GM19328 (cell line): ENCODE data around the gene HILPDA.
"Not testable (repeated sequence)": the region's sequence is repeated elsewhere in the genome, so short reads cannot be mapped to it uniquely, and the experiment has no call there.

Source experiments
- ATAC-seq: cut with Tn5 transposase; IDR thresholded peaks from one replicate; pipeline ENCODE4 v1.9.1; 2021; ENCODE audit warnings: mild to moderate bottlenecking, moderate library complexity; ENCODE audit not compliant: unreplicated experiment

The HILPDA gene

DNA sequence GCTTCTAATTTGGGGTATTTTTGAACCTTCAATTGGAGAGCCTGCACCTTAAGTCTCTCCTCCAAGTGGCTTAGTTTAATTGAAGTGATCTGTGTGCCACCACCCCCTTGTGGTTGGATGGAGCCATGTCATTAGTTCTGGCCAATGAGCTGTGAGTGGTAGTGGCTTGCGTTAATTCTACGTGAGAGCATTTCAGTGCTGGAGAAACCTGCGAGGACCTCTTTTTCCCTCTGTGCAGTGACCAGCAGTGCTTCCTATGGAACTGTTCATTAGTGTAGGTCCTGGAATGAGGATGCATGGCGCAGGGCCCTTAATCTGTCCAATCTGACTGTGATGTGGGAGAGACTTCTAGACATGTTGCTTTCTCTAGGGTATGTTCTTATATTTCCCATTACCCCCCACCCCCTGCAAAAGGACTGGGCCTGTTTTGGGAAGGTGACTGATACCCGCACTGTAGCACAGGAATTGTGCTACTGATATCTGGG is 3.8 kb downstream of the HILPDA start:
- ATAC-seq, result no peak

DNA sequence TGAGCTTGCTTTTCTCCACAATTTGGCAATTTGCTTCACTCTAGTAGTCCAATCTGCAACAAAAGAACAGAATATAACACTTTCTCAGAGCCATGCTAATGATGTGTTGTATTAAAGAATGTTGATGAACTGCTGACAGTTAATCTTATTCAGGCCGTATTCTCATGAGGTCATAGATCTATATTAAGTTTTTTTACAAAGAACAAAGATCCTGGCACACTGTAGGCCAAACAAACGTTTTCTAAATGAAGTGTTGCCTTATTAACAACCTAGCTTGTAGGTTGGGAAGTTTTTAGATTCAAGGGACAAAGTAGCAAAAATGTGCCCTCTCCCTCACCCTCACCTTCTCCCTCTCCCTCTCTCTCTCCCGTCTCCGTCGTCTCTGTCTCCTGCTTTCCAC is 6.8 kb downstream of the HILPDA start:
- ATAC-seq, result no peak

DNA sequence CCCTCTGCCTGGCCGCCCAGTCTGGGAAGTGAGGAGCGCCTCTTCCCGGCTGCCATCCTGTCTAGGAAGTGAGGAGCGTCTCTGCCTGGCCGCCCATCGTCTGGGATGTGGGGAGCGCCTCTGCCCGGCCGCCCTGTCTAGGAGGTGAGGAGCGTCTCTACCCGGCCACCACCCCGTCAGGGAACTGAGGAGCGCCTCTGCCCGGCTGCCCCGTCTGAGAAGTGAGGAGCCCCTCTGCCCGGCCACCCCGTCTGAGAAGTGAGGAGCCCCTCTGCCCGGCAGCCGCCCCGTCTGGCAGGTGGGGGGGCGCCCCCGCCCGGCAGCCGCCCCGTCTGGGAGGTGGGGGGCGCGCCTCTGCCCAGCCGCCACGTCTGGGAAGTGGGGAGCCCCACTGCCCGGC is 7.7 kb downstream of the HILPDA start:
- ATAC-seq, result not testable (repeated sequence)

DNA sequence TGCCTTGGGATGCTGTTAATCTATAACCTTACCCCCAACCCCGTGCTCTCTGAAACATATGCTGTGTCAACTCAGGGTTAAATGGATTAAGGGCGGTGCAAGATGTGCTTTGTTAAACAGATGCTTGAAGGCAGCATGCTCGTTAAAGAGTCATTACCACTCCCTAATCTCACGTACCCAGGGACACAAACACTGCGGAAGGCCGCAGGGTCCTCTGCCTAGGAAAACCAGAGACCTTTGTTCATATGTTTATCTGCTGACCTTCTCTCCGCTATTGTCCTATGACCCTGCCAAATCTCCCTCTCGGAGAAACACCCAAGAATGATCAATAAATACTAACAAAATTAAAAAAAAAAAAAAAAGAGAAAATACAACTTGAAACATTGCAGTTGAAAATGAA is 8.3 kb downstream of the HILPDA start:
- not testable (repeated sequence) for ATAC-seq

DNA sequence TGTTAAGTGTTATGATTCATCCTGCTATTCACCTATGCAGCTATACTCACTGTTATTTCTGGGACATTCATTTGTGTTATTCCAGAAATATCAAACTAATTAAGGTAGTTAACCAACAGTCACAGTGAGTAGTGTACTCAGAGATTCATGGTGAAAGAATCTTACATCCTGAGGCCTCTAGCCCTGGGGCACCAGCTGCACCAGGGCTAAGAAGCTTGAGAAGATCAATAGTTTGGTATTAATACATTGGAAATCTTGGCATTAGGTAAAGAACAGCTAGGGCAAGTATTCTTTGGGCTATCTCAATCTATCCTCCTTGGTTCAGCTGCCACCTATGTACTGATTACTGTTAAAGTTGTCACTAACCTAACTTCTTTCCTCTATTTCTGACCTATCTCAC is 11.2 kb downstream of the HILPDA start:
- not testable (repeated sequence) for ATAC-seq

DNA sequence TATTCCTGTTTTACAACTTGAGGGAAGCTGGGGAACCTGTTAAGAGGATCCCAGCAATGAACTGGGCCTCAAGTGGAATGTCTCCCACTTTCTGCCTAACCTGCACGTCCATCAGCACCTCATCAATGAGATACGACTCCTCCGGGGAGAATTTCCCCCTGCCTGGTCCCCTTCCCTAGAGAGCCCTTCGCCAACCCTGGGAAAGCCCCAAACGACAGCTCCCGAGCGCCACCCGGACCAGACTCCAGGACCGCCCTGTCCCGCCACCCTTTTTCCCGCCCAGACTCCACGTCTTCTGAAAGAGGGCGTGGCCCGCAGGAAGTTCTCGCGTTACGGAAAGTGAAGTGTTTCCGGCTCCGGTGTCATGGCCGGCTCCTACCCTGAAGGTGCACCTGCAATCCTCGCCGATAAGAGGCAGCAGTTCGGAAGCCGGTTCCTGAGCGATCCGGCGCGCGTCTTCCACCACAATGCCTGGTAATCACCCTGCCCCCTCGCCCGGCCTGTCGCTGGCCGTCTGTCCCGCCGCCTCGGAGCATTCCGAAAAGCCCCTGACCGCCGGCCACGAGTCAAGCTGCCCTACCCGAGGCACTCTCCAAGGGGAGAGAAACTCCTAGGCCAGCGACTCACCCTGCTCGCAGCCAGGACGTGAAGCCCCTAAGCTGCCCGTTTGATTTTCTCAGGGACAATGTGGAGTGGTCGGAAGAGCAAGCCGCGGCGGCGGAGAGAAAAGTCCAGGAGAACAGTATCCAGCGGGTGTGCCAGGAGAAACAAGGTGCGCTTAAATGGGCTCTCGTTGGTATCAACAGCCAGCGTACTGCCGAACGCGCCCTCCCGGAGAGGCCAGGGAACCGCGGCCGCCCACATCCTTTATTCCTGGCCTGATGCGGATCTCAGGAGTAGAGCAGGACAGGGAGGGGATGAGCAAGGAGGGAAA is 21.0 kb downstream of the HILPDA start, which contains the start of gene METTL2B:
TSS of gene METTL2B (plus strand) at position 347 of the 934 bp plus-strand sequence. CDS start at position 365, 18 bp downstream.
- peak; percentile 82 for ATAC-seq

DNA sequence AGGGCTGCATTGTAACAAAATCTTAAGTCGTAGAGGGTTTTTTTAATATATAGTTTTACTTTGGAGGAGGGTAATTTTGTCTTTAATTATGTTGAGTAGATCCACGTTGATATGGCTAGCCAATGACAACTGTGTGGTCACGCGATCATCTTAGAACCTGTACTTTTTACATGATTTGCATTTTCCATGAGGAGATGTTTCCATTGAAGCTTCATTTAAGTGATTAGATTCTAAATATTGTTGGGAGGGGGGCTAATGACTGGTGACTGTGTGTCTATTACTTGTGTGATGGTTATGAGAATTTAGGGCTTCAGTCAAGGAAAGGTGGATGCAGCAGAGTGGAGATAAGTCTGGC is 21.6 kb downstream of the HILPDA start:
- ATAC-seq, result not testable (repeated sequence)

DNA sequence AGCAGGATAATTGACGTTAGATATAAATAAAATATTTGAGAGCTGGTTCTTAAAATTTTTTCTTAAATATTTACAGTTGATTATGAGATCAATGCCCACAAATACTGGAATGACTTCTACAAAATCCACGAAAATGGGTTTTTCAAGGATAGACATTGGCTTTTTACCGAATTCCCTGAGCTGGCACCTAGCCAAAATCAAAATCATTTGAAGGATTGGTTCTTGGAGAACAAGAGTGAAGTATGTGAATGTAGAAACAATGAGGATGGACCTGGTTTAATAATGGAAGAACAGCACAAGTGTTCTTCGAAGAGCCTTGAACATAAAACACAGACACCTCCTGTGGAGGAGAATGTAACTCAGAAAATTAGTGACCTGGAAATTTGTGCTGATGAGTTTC is 23.4 kb downstream of the HILPDA start:
- ATAC-seq, result not testable (repeated sequence)

DNA sequence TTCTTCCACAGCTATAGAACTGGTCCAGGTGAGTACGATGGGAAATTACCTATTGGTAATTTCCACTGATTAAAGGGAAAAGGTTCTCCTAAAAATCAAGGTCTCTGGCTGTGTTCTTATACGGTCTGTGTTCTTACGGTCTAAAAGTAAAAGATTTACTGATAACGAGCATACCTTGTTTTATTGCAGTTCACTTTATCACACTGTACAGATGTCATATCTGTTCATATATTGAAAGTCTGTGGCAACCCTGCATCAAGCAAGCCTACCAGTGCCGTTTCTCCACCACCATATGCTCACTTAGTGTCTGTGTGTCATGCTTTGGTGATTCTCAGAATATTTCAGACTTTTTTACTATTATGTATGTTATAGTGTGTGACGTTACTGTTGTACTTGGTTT is 32.5 kb downstream of the HILPDA start:
- not testable (repeated sequence) for ATAC-seq

DNA sequence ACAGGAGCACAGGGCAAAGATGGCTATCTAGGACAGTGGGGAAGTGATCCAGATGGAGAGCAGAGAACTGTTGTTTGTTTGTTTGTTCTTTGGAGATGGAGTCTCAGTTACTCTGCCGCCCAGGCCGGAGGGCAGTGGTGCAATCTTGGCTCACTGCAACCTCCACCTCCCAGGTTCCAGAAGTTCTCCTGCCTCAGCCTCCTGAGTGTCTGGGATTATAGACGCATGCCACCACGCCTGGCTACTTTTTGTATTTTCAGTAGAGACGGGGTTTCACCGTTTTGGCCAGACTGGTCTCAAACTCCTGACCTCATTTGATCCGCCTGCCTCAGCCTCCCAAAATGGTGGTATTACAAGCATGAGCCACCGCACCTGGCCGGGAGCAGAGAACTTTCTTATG is 41.7 kb downstream of the HILPDA start:
- no peak for ATAC-seq

DNA sequence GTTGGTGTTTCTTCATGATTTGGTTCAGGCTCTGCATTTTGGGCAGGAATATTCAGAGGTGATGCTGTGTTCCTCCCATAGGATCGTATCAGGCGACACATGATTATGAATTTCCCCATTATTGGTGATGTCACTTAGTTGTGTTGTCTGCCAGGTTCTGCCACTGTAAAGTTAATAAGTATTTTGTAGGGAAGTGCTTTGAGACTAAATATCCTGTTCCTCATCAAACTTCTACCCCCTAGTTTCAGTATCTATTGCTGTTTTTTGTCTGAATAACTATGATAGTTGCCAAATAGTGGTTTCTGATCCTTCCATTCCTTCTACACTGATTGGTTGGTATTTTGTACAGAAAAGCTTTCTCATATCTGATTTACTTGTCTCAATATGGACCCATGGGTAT is 49.7 kb downstream of the HILPDA start:
- ATAC-seq, result not testable (repeated sequence)

DNA sequence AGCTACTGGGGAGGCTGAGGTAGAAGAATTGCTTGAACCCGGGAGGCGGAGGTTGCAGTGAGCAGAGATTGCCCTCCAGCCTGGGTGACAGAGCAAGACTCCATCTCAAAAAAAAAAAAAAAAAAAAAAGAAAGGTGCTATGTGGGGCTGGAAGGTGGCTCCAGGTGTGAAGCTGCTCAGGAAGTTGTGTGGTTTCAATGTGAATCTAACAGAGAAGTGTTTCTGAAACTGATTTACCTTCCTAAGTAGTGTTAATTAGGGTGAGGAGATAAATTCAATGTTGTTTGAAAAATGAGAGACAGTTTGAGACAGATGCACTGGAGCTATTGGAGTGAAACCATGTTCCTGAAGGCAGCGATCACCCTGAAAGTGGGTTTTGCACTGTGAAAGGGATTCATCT is 51.1 kb downstream of the HILPDA start:
- ATAC-seq, result not testable (repeated sequence)

DNA sequence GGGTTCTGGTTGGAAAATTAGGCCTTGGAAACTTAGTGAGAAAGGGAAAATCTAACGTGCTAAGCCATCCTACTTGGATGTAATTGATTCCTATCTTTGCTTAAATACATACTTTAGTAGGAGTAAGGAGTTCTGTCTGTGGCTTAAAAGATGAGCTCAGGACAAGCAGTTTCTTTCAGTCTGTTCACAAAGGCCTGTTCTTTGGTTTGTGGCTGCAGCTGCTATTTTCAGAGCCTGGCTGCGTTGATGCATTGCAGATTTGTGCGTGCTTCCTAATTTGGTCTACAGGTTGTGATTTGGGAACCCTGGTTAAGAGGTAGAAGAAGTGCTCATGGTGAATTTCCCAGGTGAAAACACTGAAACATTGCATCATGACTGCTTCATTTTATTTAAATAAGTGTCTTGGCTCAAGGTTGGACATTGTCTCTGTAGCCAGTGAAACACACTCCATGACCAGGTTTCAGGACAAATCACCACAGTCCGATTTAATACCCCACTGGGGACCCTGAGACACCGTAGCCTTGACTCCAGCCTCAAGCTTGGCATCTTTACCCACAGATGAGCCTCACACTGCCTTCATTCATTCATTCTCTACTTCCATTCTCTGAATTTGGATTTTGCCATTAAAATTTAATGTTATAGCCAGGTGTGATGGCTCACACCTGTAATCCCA is 51.8 kb downstream of the HILPDA start:
- not testable (repeated sequence) for ATAC-seq
